Uterus (tissue), 4 donors: ENCODE measurements around the gene ABCA5. TPM values are rescaled to one million over a fixed set of nuclear protein-coding genes. Genes with fewer than 3 reads are reported as not detected.

Source experiments
- DNase-seq, 2 donors: peaks; one replicate each; pipeline ENCODE4 v3.0.0-alpha.2; 2019 to 2020
- H3K27ac ChIP-seq, 2 donors: fragments of 200-600 bp; sonication (generic); 1 replicate in 1 of 2; 2 replicates in 1 of 2; pipeline ENCODE4 v1.5.1; 2016 to 2018
- H3K27me3 ChIP-seq, 2 donors: fragments of 200-600 bp; sonication (generic); one replicate each; pipeline ENCODE4 v1.5.1; 2018 to 2019; ENCODE audit warnings: control low read depth in 1 of 2
- H3K36me3 ChIP-seq, 2 donors: fragments of 200-600 bp; sonication (generic); one replicate each; pipeline ENCODE4 v1.5.1; 2019; ENCODE audit warnings: control low read depth in 1 of 2
- H3K4me1 ChIP-seq, 2 donors: fragments of 200-600 bp; sonication (generic); one replicate each; pipeline ENCODE4 v1.5.1; 2018 to 2019; ENCODE audit warnings: control low read depth in 1 of 2
- H3K4me3 ChIP-seq, 2 donors: fragments of 200-600 bp; sonication (generic); 1 replicate in 1 of 2; 2 replicates in 1 of 2; pipeline ENCODE4 v1.5.1; 2018 to 2019; ENCODE audit warnings: mild to moderate bottlenecking in 1 of 2
- H3K9me3 ChIP-seq, 2 donors: fragments of 200-600 bp; sonication (generic); one replicate each; pipeline ENCODE4 v1.5.1; 2019; ENCODE audit warnings: control low read depth in 1 of 2
- POLR2A ChIP-seq, 2 donors: fragments of 450-650 bp; IDR thresholded peaks; one replicate each; pipeline ENCODE4 v1.6.1; 2016; ENCODE audit warnings: antibody characterized with exemption in 2 of 2, mild to moderate bottlenecking in 1 of 2, moderate library complexity in 1 of 2
- intact Hi-C: fragments of 100-400 bp; cut with DNase I; formaldehyde crosslinking; loops from one replicate; pipeline ENCODE4 v1.15.1; 2023; ENCODE audit warnings: low total_unique reads
- total RNA-seq, 4 donors: library from RNA; depleted of rRNA in 3 of 4; stranded (reverse); fragments of >200 nt in 3 of 4; gene quantifications; one replicate each; pipeline versions ENCODE4 v1.1.0 to v1.2.4, GENCODE V29; 2014 to 2023
- TF ChIP-seq, protein P1 (sequence below), 4 experiments: fragments of 200-600 bp in 2 of 4; fragments of 450-650 bp in 2 of 4; sonication (generic) in 2 of 4; IDR thresholded peaks; one replicate each; pipeline ENCODE4 v1.5.1; 2016 to 2019; ENCODE audit warnings: antibody characterized with exemption in 4 of 4, mild to moderate bottlenecking in 2 of 4, moderate library complexity in 1 of 4
- donor health status: DM: yes; HTN: yes; CAD: no.

ABCA5 gene
- total RNA-seq, 4 donors from 2014 or later, result 5.9 to 50.9 (median 36.3) TPM

DNA sequence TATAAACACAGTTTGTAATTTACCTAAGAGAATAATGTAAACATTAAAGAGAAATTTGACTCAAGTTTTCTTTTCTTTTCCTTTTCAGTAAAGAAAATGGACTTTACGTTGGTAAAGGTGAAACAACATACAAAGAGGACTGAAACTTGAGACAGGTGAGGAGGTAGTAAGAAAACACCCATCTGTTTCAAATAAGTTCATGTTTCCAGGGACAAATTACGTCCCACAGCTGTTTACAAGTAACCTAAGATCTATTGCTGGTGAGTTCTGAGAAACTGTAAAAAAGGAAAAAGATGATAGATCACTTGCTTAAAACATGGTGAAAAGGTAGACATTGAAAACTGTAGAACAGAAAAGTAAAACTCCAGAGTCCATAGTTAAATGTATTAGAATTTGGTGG, 4.8 kb upstream of the ABCA5 start:
- intact Hi-C loops, result no loop called here
- H3K4me1 ChIP-seq, result no peaks in the 10 kb centered on the region
- H3K36me3 ChIP-seq, result no peaks in the 10 kb centered on the region
- H3K27ac ChIP-seq, result no peak overlapping the region
- no peaks in the 10 kb centered on the region for H3K9me3 ChIP-seq
- no peaks in the 10 kb centered on the region for H3K27me3 ChIP-seq
- DNase-seq, result no peak
- no peak overlapping the region for H3K4me3 ChIP-seq
- TF ChIP-seq, protein P1, sequence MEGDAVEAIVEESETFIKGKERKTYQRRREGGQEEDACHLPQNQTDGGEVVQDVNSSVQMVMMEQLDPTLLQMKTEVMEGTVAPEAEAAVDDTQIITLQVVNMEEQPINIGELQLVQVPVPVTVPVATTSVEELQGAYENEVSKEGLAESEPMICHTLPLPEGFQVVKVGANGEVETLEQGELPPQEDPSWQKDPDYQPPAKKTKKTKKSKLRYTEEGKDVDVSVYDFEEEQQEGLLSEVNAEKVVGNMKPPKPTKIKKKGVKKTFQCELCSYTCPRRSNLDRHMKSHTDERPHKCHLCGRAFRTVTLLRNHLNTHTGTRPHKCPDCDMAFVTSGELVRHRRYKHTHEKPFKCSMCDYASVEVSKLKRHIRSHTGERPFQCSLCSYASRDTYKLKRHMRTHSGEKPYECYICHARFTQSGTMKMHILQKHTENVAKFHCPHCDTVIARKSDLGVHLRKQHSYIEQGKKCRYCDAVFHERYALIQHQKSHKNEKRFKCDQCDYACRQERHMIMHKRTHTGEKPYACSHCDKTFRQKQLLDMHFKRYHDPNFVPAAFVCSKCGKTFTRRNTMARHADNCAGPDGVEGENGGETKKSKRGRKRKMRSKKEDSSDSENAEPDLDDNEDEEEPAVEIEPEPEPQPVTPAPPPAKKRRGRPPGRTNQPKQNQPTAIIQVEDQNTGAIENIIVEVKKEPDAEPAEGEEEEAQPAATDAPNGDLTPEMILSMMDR (IDR thresholded peaks at IDR 0.05), result no peak
- TF ChIP-seq POLR2A (IDR thresholded peaks at IDR 0.05), result no peak

- no peaks in the 10 kb centered on the region for H3K9me3 ChIP-seq
- H3K4me1 ChIP-seq, result no peaks in the 10 kb centered on the region
- intact Hi-C loops, result no loop called here
- TF ChIP-seq, protein P1 (IDR thresholded peaks at IDR 0.05), result no peak
- no peak for TF ChIP-seq POLR2A (IDR thresholded peaks at IDR 0.05)
- no peaks in the 10 kb centered on the region for H3K36me3 ChIP-seq
- peak overlapping the region; percentile 78 to 85 for H3K27ac ChIP-seq
- DNase-seq, result no peak
- H3K4me3 ChIP-seq, result peak overlapping the region; percentile 59 to 71
- no peaks in the 10 kb centered on the region for H3K27me3 ChIP-seq
Measured at GRCh38 chr17:69326377-69327059, 415 bp downstream of the ABCA5 start.

- no peak for DNase-seq
- no peaks in the 10 kb centered on the region for H3K27me3 ChIP-seq
- TF ChIP-seq, protein P1 (IDR thresholded peaks at IDR 0.05), result no peak
- TF ChIP-seq POLR2A (IDR thresholded peaks at IDR 0.05), result no peak
- H3K9me3 ChIP-seq, result no peaks in the 10 kb centered on the region
- peak overlapping the region; percentile 59 to 71 for H3K4me3 ChIP-seq
- peak overlapping the region; percentile 78 to 85 for H3K27ac ChIP-seq
- H3K4me1 ChIP-seq, result no peaks in the 10 kb centered on the region
- intact Hi-C loops, result no loop called here
- H3K36me3 ChIP-seq, result no peaks in the 10 kb centered on the region
Measured at GRCh38 chr17:69325518-69326376, 1.2 kb downstream of the ABCA5 start.

DNA sequence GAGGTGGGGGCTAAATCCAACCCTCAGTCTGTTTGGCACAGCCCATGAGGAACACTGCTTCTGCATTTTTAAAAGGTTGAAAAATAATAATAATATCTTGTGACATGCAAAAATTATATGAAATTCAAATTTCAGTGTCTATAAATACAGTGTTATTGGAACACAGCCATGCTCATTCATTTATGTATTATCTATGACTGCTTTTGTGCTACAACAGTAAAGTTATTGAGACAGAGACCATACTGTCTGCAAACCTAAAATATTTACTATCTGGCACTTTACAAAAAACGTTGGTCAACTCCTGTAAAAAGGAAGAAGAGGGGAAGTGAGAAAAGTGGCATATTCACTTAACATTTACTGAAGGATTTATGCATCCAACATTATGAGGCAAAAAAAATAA, 3.1 kb downstream of the ABCA5 start:
- Histone ChIP-seq H3K36me3 (no peaks in the 10 kb centered on the region), H3K4me3 (no peak overlapping the region), H3K4me1 (no peaks in the 10 kb centered on the region), H3K9me3 (no peaks in the 10 kb centered on the region), H3K27ac (no peak overlapping the region), H3K27me3 (no peaks in the 10 kb centered on the region)
- DNase-seq, result no peak
- intact Hi-C loops, result no loop called here
- TF ChIP-seq, protein P1 (IDR thresholded peaks at IDR 0.05), result no peak
- TF ChIP-seq POLR2A (IDR thresholded peaks at IDR 0.05), result no peak

DNA sequence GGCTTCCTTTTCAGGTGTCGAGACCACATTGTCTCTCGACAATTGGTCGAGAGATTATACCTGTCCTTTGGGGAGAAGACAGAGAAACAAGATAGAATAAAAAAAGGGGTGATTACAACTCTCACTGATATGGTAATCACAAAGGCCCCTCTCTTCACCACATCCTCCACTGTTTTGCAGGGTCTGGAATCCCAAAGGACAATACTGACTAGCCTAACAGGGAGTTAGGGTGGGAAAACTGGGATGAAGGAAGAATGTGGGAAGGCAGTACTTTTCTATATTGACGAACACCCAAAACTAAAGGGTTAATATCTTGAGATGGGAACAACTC, 6.1 kb downstream of the ABCA5 start:
- Histone ChIP-seq H3K36me3 (no peaks in the 10 kb centered on the region), H3K4me1 (no peaks in the 10 kb centered on the region), H3K27me3 (no peaks in the 10 kb centered on the region), H3K27ac (no peak overlapping the region), H3K4me3 (no peak overlapping the region), H3K9me3 (no peaks in the 10 kb centered on the region)
- intact Hi-C loops, result no loop called here
- no peak for TF ChIP-seq POLR2A (IDR thresholded peaks at IDR 0.05)
- no peak for DNase-seq
